ENCODE results near the gene SUPT6H.
"Not testable (repeated sequence)": the region's sequence is repeated elsewhere in the genome, so short reads cannot be mapped to it uniquely, and the experiment has no call there.

Gene SUPT6H

DNA sequence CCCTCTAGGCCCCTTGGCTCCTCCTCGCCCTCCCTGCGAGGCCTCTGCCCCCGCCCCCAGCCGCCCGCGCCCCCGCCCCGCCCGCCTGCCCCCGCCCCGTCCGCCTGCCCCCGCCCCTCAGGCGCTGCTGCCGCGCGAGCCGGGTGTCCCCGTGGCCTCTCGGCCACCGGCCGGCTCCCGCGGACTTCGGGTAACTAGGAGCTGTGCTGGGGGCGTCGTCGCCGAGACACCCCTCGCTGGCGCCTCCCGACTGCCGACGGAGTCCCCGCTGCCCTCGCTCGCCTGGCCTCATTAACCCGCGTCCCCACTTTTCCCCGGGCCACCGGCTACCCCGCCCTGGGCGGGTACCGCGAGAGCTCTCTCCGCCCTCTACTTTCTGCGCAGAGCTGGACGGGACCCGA, 64.2 kb downstream of the SUPT6H start, which contains the start of gene TLCD1:
Gene TLCD1 (minus strand): TSS at position 8 of the 401 bp plus-strand sequence. CDS start 136 bp downstream, outside the sequence.
- Mint-ChIP-seq H3K4me3 (peak within 1 kb of the TSS; percentile 99), H3K27ac (peak within 1 kb of the TSS; percentile 98), H3K9me3 (ENCODE audit: low read depth) (no peaks in the 10 kb centered on the region), H3K36me3 (peaks cover 20% of the 10 kb centered on the region), H3K4me1 (ENCODE audit: low read depth) (peaks cover 40% of the 10 kb centered on the region), H3K27me3 (no peaks in the 10 kb centered on the region)

DNA sequence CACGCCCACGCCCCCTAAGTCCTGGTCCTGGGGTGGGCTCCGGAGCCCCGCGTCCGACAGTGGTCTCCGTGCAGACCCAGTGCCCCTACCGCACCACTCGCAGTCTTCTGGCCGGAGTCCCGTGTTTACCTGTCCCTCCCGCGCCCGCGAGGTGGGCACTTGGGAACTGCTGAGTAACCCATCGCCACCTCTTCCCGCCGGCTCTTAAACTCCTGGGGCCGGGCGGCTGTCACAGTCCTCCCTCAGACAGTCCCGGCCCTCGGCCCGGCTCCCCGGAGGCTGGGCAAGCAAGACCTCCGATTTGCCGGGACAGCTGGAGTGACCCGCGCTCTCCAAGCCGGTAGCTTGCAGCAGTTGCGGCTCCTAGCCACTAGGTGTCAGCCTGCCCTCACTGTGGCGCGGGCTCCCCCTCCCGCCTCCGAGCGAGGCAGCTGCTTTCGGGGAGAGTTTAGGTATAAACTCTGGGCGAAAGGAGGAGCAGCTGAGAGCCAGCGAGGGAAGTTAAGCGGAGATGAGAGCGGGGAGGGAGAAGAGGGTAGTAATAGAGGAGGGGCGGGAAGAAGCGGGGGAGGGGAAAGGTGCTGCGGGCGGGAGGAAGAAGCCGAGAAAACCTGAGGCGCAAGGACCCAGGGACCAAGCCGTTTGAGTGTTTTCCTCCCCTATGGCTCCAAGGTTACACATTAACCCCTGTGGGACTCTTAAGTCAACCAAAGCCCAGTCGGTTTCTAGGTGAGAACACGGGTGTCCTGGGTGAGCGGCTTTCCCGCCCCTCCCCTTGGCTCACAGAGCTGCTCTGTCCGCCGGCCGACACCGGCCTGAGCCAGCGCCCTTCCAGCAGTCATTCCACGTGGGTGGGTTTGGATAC, 64.9 kb downstream of the SUPT6H start:
- Mint-ChIP-seq H3K36me3 (peaks cover 15% of the 10 kb centered on the region), H3K4me3 (peak overlapping the region; percentile 94), H3K9me3 (ENCODE audit: low read depth) (no peaks in the 10 kb centered on the region), H3K27ac (peak overlapping the region; percentile 98), H3K27me3 (no peaks in the 10 kb centered on the region), H3K4me1 (ENCODE audit: low read depth) (peaks cover 40% of the 10 kb centered on the region)

DNA sequence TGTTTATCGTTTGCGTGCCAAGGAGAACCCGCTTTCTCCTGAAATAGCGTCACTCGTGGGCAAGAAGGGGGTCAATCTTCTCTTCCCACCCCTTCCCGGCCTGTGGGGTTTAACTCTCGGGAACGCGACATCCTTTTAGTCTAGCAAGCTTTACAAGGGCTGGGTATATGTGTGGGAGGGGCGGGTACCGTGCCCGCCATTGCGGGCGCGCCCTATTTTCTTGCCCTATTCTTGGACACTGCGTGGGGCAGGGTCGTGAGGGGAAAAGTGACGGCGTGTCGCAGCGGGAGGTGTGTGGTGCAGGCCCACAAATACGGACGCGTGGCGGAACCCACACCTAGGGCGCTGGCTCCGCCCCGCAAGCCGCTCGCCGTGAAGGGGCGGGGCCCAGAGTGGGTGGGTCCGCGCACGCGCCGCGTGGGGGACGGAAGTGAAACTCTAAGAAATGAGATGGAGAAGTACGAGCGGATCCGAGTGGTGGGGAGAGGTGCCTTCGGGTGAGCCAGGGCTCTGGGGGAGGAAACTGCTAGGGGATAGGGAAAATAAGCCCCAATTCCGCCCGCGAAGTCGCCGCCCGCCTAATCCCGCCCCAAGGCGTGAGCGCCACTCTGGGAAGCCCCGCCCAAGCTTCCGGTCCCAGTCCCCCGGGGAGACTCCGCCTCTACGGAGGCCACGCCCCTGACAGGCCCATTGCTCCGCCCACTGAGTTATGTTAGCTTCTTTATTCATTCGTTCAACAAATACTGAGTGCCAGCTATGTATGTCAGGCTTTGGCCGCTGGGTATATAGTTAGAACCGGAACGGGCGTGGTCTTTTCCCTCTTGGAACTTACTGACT, 66.6 kb downstream of the SUPT6H start, which contains the start of gene NEK8:
Gene NEK8 (plus strand): TSS at position 425 of the 837 bp plus-strand sequence. CDS start 26 bp downstream, at position 451.
- no peaks in the 10 kb centered on the region for H3K9me3 Mint-ChIP-seq (ENCODE audit: low read depth)
- no peaks in the 10 kb centered on the region for H3K27me3 Mint-ChIP-seq
- peaks cover 30% of the 10 kb centered on the region for H3K4me1 Mint-ChIP-seq (ENCODE audit: low read depth)
- peaks cover 11% of the 10 kb centered on the region for H3K36me3 Mint-ChIP-seq
- H3K4me3 Mint-ChIP-seq = peak within 1 kb of the TSS; percentile 94
- H3K27ac Mint-ChIP-seq = peak within 1 kb of the TSS; percentile 98

DNA sequence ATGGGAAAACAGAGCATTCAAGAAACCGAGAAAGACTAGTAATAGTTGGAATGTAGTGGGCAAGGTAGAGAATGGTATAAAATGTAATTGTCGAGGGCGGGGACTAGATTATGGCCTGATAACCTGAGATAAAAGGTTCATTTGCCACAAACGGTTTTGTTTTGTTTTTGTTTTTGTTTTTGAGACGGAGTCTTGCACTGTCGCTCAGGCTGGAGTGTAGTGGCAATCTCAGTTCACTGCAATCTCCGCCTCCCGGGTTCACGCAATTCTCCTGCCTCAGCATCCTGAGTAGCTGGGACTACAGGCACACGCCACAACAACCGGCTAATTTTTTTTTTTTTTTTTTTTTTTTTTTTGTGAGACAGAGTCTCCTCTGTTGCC, 67.9 kb downstream of the SUPT6H start:
- Mint-ChIP-seq H3K27me3 (no peaks in the 10 kb centered on the region), H3K4me1 (ENCODE audit: low read depth) (peaks cover 26% of the 10 kb centered on the region), H3K4me3 (peak overlapping the region; percentile 23), H3K36me3 (peaks cover 4% of the 10 kb centered on the region), H3K9me3 (ENCODE audit: low read depth) (no peaks in the 10 kb centered on the region), H3K27ac (peak overlapping the region; percentile 58)

DNA sequence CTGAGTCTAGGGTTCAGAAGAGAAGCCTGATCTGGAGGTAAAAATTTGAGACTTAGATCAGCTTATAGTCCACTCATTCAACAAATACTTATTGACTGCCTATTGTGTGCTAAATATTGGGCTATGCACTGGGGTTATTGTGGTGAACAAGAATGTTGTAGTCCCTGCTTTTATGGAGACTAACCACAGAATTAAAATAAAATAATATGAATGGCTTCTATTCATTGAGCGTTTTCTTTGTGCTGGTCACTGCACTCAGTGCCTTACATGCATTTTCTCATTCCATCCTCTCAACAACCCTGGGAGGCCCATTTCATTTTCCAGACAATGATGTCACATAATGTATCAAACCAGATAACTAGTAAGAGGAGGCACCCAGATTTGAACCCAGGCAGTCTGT, 71.3 kb downstream of the SUPT6H start:
- H3K4me3 Mint-ChIP-seq = no peak overlapping the region
- H3K36me3 Mint-ChIP-seq = peaks cover 2% of the 10 kb centered on the region
- peaks cover 26% of the 10 kb centered on the region for H3K4me1 Mint-ChIP-seq (ENCODE audit: low read depth)
- H3K27ac Mint-ChIP-seq = no peak overlapping the region
- H3K27me3 Mint-ChIP-seq = no peaks in the 10 kb centered on the region
- H3K9me3 Mint-ChIP-seq (ENCODE audit: low read depth) = no peaks in the 10 kb centered on the region

DNA sequence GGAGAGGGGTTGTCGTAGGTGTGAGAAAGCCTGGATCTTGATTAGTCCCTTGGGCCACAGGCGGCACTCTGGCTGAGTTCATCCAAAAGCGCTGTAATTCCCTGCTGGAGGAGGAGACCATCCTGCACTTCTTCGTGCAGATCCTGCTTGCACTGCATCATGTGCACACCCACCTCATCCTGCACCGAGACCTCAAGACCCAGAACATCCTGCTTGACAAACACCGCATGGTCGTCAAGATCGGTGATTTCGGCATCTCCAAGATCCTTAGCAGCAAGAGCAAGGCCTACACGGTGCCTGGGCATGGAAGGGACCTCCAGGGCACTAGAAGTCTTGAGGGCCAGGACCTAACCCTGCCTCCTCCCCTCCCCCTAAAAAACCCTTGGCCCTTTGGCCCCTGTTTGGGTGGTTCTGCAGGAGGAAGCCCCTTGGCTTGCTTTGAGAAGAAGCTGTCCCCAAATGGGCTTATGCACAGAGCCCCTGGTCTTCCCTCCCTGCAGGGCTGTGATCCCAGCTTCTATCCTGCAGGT, 72.8 kb downstream of the SUPT6H start:
- H3K36me3 Mint-ChIP-seq = peaks cover 4% of the 10 kb centered on the region
- H3K4me3 Mint-ChIP-seq = no peak overlapping the region

DNA sequence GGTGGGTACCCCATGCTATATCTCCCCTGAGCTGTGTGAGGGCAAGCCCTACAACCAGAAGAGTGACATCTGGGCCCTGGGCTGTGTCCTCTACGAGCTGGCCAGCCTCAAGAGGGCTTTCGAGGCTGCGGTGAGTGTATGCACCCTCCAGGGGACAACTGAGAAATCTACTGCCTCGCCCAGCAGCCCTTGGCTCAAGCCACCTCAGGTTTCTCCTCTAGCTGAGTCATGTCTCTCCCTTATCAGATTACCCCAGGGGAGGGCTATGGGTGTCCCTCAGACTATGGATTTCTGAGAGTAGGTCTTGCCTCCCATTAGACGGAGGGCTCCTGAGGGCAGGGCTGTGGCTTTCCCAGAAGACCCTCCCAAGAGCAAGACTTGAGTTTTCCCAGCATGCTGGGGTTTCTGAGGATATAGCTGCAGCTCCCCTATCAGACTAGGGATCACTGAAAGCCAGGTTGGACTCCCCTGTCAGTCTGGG, 73.3 kb downstream of the SUPT6H start:
- no peaks in the 10 kb centered on the region for H3K9me3 Mint-ChIP-seq (ENCODE audit: low read depth)
- no peak overlapping the region for H3K4me3 Mint-ChIP-seq
- H3K36me3 Mint-ChIP-seq = peaks cover 4% of the 10 kb centered on the region
- no peaks in the 10 kb centered on the region for H3K27me3 Mint-ChIP-seq
- H3K27ac Mint-ChIP-seq = no peak overlapping the region
- peaks cover 31% of the 10 kb centered on the region for H3K4me1 Mint-ChIP-seq (ENCODE audit: low read depth)

More for the DNA sequence above, 72.8 kb downstream of the SUPT6H start:
- Mint-ChIP-seq H3K27me3 (no peaks in the 10 kb centered on the region), H3K27ac (no peak overlapping the region), H3K4me1 (ENCODE audit: low read depth) (peaks cover 32% of the 10 kb centered on the region), H3K9me3 (ENCODE audit: low read depth) (no peaks in the 10 kb centered on the region)

DNA sequence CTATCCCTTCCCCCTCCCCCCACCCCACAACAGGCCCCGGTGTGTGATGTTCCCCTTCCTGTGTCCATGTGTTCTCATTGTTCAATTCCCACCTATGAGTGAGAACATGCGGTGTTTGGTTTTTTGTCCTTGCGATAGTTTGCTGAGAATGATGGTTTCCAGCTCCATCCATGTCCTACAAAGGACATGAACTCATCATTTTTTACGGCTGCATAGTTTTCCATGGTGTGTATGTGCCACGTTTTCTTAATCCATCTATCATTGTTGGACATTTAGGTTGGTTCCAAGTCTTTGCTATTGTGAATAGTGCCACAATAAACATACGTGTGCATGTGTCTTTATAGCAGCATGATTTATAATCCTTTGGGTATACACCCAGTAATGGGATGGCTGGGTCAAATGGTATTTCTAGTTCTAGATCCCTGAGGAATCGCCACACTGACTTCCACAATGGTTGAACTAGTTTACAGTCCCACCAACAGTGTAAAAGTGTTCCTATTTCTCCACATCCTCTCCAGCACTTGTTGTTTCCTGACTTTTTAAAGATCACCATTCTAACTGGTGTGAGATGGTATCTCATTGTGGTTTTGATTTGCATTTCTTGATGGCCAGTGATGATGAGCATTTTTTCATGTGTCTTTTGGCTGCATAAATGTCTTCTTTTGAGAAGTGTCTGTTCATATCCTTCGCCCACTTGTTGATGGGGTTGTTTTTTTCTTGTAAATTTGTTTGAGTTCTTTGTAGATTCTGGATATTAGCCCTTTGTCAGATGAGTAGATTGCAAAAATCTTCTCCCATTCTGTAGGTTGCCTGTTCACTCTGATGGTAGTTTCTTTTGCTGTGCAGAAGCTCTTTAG, 74.1 kb downstream of the SUPT6H start:
- not testable (repeated sequence) for H3K36me3 Mint-ChIP-seq; H3K9me3 Mint-ChIP-seq (ENCODE audit: low read depth); H3K27ac Mint-ChIP-seq; H3K4me3 Mint-ChIP-seq; H3K27me3 Mint-ChIP-seq
- peaks cover 31% of the 10 kb centered on the region for H3K4me1 Mint-ChIP-seq (ENCODE audit: low read depth)

DNA sequence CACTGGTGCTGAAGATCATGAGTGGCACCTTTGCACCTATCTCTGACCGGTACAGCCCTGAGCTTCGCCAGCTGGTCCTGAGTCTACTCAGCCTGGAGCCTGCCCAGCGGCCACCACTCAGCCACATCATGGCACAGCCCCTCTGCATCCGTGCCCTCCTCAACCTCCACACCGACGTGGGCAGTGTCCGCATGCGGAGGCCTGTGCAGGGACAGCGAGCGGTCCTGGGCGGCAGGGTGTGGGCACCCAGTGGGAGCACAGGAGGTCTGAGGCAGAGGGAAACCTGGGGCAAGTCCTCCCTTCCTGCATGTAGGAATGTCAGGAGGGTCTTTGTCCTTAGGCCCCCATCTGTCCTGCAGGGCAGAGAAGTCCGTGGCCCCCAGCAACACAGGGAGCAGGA, 75.3 kb downstream of the SUPT6H start:
- no peak overlapping the region for H3K27ac Mint-ChIP-seq
- H3K4me1 Mint-ChIP-seq (ENCODE audit: low read depth) = peaks cover 33% of the 10 kb centered on the region
- H3K36me3 Mint-ChIP-seq = peaks cover 4% of the 10 kb centered on the region

DNA sequence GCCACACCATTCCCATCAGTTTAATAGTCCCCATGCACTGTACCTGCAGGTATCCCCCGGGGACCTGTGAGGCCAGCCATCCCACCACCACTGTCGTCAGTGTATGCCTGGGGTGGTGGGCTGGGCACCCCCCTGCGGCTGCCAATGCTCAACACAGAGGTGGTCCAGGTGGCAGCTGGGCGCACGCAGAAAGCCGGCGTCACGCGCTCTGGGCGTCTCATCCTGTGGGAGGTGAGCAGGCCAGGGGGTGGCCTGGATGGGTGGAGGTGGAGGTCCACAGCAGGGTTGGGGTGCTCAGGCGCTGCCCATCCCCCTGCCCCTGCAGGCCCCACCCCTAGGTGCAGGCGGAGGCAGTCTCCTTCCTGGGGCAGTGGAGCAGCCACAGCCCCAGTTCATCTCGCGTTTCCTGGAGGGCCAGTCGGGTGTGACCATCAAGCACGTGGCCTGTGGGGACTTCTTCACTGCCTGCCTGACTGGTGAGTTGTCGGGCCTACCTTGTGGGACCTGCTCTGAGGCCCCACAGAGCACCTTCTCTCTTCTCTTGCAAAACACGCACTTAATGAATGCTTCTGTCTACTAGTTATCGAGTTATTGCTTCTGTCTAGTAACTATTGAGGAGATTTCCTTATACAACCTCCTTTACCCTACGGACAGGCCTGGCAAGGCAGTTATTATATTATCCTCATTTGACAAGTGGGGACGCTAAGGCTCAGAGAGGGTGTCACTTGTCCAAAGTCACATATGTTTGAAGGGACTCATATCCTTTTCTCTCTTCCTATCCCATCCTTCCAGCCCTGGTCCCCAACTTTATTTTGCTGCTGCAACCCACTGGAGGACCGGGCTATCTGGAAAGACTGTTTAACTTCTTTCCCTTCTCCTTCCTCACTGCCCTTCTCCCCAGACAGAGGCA, 76.0 kb downstream of the SUPT6H start:
- no peaks in the 10 kb centered on the region for H3K9me3 Mint-ChIP-seq (ENCODE audit: low read depth)
- H3K4me3 Mint-ChIP-seq = peak overlapping the region; percentile 78
- H3K27ac Mint-ChIP-seq = peak overlapping the region; percentile 91
- peaks cover 34% of the 10 kb centered on the region for H3K4me1 Mint-ChIP-seq (ENCODE audit: low read depth)
- H3K36me3 Mint-ChIP-seq = peaks cover 4% of the 10 kb centered on the region
- no peaks in the 10 kb centered on the region for H3K27me3 Mint-ChIP-seq

More for the DNA sequence above, 75.3 kb downstream of the SUPT6H start:
- Mint-ChIP-seq H3K27me3 (no peaks in the 10 kb centered on the region), H3K4me3 (no peak overlapping the region), H3K9me3 (ENCODE audit: low read depth) (no peaks in the 10 kb centered on the region)

DNA sequence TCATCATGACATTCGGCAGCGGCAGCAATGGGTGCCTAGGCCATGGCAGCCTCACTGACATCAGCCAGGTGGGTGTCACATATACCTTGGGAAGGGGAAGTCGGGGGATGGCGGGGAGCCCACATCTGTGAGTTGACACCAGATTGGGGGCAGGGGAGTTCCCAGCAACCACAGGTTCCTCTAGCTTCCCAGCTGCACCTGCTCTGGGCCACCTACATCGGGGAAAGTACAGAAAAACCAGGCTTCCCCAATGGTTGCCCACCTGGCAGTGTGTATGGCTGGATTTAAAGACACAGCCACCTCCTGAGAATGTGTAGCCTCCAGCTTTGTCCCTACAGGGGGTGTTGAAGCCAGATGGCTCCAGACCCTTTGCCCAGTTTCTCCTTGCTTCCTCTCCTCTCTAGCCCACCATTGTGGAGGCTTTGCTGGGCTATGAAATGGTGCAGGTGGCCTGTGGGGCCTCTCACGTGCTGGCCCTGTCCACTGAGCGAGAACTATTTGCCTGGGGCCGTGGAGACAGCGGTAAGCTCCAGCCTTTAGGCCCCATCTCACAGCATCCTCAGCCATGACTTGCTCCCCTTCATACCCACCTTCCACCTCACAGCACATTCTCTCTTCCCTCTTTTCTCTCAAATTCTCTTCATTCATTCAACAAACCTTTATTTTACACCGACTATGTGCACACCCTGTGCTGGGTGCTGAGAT, 76.8 kb downstream of the SUPT6H start:
- H3K9me3 Mint-ChIP-seq (ENCODE audit: low read depth) = no peaks in the 10 kb centered on the region
- no peaks in the 10 kb centered on the region for H3K27me3 Mint-ChIP-seq
- peaks cover 4% of the 10 kb centered on the region for H3K36me3 Mint-ChIP-seq
- peaks cover 32% of the 10 kb centered on the region for H3K4me1 Mint-ChIP-seq (ENCODE audit: low read depth)
- peak overlapping the region; percentile 91 for H3K27ac Mint-ChIP-seq
- H3K4me3 Mint-ChIP-seq = peak overlapping the region; percentile 78

DNA sequence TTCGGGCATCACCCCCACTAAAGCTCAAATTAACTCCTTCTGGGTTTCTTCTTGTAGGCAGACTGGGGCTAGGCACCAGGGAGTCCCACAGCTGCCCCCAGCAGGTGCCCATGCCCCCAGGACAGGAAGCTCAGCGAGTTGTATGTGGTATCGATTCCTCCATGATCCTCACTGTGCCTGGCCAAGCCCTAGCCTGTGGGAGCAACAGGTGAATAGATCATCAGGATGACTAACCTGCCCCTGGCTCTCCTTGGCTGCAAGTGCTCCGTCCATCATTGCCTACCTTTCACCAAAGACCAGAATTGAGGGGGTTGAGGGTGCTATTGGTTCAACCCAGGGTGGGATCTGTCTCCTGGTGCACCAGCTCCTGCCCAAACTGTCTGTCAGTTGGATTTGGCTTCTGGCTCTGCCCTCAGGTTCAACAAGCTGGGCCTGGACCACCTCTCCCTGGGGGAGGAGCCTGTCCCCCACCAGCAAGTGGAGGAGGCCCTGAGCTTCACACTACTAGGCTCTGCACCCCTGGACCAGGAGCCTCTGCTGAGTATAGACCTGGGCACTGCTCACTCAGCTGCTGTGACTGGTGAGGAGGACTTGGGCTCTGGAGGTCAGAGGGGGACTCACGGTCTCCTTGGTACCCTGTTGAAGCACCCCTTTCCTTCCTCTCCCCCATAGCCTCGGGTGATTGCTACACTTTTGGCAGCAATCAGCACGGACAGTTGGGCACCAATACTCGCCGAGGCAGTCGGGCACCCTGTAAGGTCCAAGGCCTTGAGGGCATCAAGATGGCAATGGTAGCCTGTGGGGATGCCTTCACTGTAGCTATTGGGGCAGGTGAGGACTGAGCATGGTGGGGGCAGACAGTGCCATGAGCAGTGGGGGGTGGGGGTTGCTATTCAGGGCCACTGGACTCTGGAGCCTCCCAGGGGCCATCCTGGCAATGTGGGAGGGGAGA, 78.7 kb downstream of the SUPT6H start:
- Mint-ChIP-seq H3K27ac (no peak overlapping the region), H3K36me3 (peaks cover 4% of the 10 kb centered on the region), H3K4me1 (ENCODE audit: low read depth) (peaks cover 26% of the 10 kb centered on the region), H3K9me3 (ENCODE audit: low read depth) (no peaks in the 10 kb centered on the region), H3K4me3 (no peak overlapping the region), H3K27me3 (no peaks in the 10 kb centered on the region)
